Brain microvascular endothelial cell (primary cell): ENCODE results near the gene CADM2.

ENCODE experiments used
- DNase-seq: peaks from one replicate; pipeline ENCODE4 v3.0.0-alpha.2; 2020
- H3K27ac ChIP-seq: fragments of 250-450 bp; sonication (Bioruptor Pico); 2 replicates; pipeline ENCODE4 v1.5.1; 2020; ENCODE audit warnings: mild to moderate bottlenecking, moderate library complexity
- H3K27me3 ChIP-seq: fragments of 250-450 bp; sonication (Bioruptor Pico); replicated peaks from 2 replicates; pipeline ENCODE4 v1.5.1; 2020; ENCODE audit warnings: mild to moderate bottlenecking
- H3K36me3 ChIP-seq: fragments of 250-450 bp; sonication (Bioruptor Pico); replicated peaks from 2 replicates; pipeline ENCODE4 v1.5.1; 2020; ENCODE audit warnings: mild to moderate bottlenecking
- H3K4me3 ChIP-seq: 2 replicates; pipeline ENCODE4 v1.5.1; 2011; ENCODE audit warnings: low read depth, mild to moderate bottlenecking, control low read depth, low read length, moderate library complexity
- in situ Hi-C: cut with HindIII; loops from 2 replicates; pipeline ENCODE4 v1.10.0; 2017; ENCODE audit warnings: low sequenced_read_pairs, low pct_ligation_motif_present
- TF ChIP-seq, protein P1 (sequence below): IDR thresholded peaks from 2 replicates; pipeline ENCODE4 v1.5.1; 2011; ENCODE audit warnings: low read depth, mild to moderate bottlenecking, moderate library complexity, low read length, control low read depth, inconsistent platforms; ENCODE audit errors: missing control alignments

CADM2 gene

GRCh38 chr3:85426121-85426520 is 467.3 kb downstream of the CADM2 start:
- DNase-seq, result no peak
- in situ Hi-C loops, result no loop called here
- Histone ChIP-seq H3K4me3 (no peak overlapping the region), H3K27ac (no peak overlapping the region), H3K36me3 (no peaks in the 10 kb centered on the region), H3K27me3 (no peaks in the 10 kb centered on the region)
- TF ChIP-seq, protein P1, sequence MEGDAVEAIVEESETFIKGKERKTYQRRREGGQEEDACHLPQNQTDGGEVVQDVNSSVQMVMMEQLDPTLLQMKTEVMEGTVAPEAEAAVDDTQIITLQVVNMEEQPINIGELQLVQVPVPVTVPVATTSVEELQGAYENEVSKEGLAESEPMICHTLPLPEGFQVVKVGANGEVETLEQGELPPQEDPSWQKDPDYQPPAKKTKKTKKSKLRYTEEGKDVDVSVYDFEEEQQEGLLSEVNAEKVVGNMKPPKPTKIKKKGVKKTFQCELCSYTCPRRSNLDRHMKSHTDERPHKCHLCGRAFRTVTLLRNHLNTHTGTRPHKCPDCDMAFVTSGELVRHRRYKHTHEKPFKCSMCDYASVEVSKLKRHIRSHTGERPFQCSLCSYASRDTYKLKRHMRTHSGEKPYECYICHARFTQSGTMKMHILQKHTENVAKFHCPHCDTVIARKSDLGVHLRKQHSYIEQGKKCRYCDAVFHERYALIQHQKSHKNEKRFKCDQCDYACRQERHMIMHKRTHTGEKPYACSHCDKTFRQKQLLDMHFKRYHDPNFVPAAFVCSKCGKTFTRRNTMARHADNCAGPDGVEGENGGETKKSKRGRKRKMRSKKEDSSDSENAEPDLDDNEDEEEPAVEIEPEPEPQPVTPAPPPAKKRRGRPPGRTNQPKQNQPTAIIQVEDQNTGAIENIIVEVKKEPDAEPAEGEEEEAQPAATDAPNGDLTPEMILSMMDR, result no peak

DNA sequence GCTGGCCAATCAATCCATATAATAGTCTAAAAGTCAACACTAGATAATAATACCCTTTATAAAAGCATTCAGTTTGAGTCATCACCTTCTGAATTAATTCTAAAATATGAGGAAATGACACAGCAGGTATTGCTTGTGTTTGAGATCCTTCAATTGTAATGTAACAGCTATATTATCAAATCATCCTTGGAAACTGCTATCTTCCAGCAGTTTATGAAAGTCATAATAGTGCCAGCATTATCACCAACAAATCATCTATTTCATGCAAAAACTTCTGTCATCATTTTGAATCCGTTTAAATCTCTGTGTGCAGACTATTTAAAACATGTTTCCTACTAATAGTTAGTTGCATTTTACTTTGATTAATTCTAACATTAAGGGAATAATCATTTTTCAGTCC is 468.7 kb downstream of the CADM2 start:
- DNase-seq, result no peak
- H3K4me3 ChIP-seq, result no peak overlapping the region
- H3K36me3 ChIP-seq, result no peaks in the 10 kb centered on the region
- no peak overlapping the region for H3K27ac ChIP-seq
- in situ Hi-C loops, result no loop called here
- H3K27me3 ChIP-seq, result no peaks in the 10 kb centered on the region
- TF ChIP-seq, protein P1, result no peak

GRCh38 chr3:85432081-85432480 is 473.3 kb downstream of the CADM2 start:
- peak overlapping the region; percentile 55 for H3K27ac ChIP-seq
- DNase-seq, result peak; percentile 85
- in situ Hi-C loops, result no loop called here

DNA sequence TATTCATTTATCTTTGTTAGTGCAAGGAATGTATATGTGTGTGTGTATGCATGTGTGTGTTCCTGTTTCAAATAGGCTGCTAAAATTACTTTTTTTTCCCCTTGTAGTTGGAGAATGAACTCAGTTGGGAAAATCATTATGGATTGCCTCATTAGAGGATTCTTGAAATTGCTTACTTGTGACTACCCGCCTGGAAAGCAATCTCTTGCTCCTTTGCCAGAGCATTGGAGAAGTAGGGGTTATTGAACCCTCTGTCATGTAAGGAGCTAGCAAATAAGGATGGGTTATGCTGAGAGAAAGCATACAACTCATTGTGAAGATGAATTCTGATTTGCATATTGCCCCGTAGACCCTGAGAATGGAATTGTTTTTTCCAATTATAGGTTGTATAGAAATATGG is 474.5 kb downstream of the CADM2 start:
- DNase-seq, result peak; percentile 43
- Histone ChIP-seq H3K36me3 (no peaks in the 10 kb centered on the region), H3K27ac (peak overlapping the region; percentile 1), H3K4me3 (no peak overlapping the region), H3K27me3 (no peaks in the 10 kb centered on the region)
- TF ChIP-seq, protein P1, result no peak
- in situ Hi-C loops, result no loop called here

More at GRCh38 chr3:85432081-85432480, 473.3 kb downstream of the CADM2 start:
- TF ChIP-seq, protein P1, result no peak
- H3K4me3 ChIP-seq, result no peak overlapping the region
- H3K27me3 ChIP-seq, result no peaks in the 10 kb centered on the region
- H3K36me3 ChIP-seq, result no peaks in the 10 kb centered on the region

GRCh38 chr3:85455561-85456200 is 496.9 kb downstream of the CADM2 start:
- Histone ChIP-seq H3K27ac (no peak overlapping the region), H3K36me3 (no peaks in the 10 kb centered on the region), H3K4me3 (no peak overlapping the region), H3K27me3 (no peaks in the 10 kb centered on the region)
- TF ChIP-seq, protein P1, result no peak
- no peak for DNase-seq
- in situ Hi-C loops, result no loop called here

DNA sequence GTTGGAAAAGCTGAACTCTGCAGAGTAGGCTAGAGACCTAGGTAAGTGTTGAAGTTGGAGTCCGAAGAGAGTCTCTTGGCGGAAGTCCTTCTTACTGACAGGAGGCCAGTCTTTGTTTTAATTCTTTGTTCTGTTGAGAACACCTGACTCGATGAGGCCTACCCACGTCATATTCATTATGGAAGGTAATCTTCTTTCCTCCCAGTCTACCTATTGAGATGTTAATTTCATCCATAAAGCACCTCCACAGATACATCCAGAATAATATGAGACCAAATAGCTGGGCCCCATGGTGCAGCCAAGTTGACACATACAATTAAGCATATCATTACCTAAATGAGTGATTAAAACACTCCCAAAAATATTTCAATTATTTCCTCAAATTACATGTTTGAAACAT is 515.5 kb downstream of the CADM2 start:
- Histone ChIP-seq H3K36me3 (no peaks in the 10 kb centered on the region), H3K27ac (no peak overlapping the region), H3K27me3 (no peaks in the 10 kb centered on the region), H3K4me3 (no peak overlapping the region)
- no peak for DNase-seq
- TF ChIP-seq, protein P1, result no peak
- in situ Hi-C loops, result no loop called here
